Lower leg skin (tissue), 3 donors: ENCODE measurements around the gene CDCA5.

ENCODE experiments used
- POLR2A ChIP-seq, 2 donors: fragments of 450-650 bp; IDR thresholded peaks; one replicate each; pipeline ENCODE4 v1.6.1; 2016 to 2017; ENCODE audit warnings: antibody characterized with exemption in 2 of 2, mild to moderate bottlenecking in 1 of 2, moderate library complexity in 1 of 2
- TF ChIP-seq, protein P1 (sequence below), 3 donors: fragments of 450-650 bp; IDR thresholded peaks; one replicate each; pipeline ENCODE4 v1.5.1; 2016; ENCODE audit warnings: antibody characterized with exemption in 3 of 3, mild to moderate bottlenecking in 3 of 3, moderate library complexity in 2 of 3

DNA sequence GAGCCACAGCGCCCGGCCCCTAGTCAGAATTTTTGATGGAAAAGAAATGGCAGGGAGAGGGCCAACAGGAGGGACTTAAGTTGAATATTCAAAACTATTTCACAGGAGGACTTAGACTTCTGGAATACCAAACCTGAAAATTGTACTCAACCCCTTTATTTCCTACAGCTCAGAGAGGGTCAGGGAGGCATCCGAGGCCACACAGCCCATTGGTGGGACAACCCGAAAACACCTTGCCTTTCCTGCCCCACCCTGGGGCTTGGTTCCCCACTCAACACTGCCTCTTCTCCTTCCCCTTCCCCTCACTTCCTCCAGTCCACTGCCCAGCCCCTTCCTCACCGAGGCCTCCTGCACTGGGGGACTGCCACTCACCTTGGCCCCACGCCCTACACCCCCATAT lies 26.8 kb downstream of the CDCA5 start:
- TF ChIP-seq POLR2A (IDR thresholded peaks at IDR 0.05) = no peak
- TF ChIP-seq, protein P1, sequence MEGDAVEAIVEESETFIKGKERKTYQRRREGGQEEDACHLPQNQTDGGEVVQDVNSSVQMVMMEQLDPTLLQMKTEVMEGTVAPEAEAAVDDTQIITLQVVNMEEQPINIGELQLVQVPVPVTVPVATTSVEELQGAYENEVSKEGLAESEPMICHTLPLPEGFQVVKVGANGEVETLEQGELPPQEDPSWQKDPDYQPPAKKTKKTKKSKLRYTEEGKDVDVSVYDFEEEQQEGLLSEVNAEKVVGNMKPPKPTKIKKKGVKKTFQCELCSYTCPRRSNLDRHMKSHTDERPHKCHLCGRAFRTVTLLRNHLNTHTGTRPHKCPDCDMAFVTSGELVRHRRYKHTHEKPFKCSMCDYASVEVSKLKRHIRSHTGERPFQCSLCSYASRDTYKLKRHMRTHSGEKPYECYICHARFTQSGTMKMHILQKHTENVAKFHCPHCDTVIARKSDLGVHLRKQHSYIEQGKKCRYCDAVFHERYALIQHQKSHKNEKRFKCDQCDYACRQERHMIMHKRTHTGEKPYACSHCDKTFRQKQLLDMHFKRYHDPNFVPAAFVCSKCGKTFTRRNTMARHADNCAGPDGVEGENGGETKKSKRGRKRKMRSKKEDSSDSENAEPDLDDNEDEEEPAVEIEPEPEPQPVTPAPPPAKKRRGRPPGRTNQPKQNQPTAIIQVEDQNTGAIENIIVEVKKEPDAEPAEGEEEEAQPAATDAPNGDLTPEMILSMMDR (IDR thresholded peaks at IDR 0.05) = no peak
